ENCODE data around the gene DGKH.
A peak's percentile ranks its signal among the peaks of the same experiment; 100 is the strongest.

Gene DGKH

DNA sequence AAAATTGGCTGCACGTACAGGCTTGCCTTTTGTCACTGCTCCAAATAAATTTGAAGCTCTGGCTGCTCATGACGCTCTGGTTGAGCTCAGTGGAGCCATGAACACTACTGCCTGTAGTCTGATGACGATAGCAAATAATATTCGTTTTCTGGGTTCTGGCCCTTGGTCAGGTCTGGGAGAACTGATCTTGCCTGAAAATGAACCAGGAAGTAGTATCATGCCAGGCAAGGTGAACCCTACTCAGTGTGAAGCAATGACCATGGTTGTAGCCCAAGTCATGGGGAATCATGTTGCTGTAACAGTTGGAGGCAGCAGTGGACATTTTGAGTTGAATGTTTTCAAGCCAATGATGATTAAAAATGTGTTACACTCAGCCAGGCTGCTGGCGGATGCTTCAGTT, 207.4 kb downstream of the DGKH start:
- no peak for DNase-seq

DNA sequence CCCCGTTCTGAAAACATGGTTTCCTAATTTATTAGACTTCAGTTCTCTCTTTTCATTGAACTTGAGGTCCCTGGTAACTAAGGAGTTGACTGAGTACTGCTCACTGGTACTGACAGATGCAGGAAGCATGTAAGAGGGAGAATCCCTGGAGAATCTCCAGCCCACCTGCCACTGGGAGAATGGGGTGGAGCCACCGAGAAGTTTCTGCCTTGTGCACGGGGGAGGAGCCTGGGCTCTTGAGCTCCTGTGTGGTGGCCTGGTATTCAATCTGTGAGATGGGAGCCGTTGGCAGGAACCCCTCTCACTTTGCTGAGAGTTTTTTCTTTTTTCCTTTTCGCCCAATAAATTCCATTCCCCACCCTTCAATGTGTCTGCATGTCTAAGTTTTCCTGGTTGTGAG, 210.3 kb downstream of the DGKH start:
- DNase-seq = no peak

DNA sequence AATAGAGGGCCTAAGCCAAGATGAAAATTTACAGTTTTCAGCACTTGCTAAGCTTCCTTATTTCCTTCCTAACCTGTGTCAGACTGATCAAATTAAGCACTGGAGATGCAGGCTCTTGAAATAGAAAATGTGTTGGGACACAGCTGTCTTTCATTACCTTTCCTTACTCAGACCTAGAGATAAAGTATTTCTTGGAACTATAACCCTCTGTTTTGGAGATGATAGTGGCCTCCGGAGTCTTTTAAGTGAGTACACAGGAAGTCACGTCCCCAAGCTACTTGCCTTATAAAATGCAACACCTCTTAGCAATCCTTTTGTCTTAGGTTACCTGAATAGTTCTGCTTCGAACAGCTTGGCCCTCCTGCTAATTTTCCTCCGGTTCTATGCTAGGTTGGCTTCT, 211.1 kb downstream of the DGKH start:
- DNase-seq = no peak

DNA sequence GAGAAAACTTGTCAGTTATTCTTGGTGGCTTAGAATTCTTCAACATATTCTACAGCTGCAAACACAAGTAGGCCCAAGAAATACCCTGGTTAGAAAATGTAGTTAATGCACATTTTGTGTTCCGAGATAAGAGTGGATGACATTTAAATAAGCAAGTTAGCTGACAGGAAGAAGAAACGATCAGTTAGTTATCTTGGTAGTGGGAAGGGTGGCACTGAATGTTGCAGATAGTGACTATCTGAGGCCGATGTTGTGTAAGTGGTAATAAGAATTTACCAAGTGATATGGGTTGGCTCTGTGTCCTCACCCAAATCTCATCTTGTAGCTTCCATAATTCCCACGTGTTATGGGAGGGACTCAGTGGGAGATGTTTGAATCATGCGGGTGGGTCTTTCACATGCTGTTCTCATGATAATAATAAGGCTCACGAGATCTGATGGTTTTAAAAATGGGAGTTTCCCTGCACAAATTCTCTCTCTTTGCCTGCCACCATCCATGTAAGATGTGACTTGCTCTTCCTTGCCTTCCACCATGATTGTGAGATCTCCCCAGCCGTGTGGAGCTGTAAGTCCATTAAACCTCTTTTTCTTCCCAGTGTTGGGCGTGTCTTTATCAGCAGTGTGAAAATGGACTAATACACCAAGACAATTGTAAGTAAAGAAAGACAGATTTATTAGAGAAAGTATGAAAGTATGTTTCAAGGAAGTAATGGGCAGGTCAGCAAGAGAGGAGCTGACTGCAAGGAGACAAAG, 212.6 kb downstream of the DGKH start:
- no peak for DNase-seq

DNA sequence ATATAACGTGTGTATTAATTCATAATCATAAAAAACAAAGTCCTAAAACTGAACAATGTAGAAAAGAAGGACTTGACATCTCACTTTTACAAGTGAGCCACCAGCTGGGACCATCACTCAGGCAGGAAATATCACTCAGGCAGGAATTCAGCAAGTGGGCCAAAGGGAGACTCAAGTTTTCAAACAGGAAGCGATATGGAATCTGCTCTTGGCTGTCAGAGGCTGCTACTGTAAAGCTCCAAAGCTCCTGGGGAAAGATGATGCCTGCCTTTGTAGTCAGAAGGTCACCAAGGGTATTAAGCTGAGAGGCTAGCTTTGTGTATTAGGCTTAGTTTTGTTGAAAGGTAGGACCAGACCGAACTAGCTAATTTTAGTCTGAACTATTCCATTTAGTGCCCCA, 218.0 kb downstream of the DGKH start:
- no peak for DNase-seq

DNA sequence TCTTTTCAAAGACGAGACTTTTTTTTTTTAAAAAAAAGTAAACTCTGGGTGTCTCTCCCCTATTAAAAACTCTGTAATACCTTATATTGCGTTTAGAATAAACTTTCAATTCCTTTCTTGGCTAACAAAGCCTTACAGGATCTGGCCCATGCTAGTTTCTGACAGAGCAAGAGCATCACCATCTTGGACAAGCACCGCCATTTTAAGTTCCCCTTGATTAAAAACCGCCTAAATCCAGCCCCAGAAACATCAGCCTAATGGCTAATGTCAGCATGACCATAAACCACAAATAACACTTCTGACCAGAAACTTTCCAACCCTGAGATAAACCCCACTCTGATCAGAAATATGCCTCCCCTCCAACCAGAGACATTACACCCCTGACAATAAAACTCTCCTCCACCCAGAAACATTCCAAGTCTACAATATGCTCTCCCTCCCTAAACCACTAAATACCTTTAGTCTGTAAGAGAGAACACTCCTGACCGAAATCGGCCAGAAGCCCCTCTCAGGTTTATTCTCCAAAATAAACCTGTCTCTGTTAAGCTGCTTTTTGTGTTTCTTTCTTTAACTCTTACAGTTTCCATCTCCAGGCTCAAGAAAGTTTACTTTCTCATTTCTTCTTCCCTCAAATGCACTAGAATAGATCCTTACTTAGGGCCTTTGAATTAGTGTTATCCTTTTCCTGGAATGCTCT, 221.9 kb downstream of the DGKH start:
- DNase-seq = no peak

DNA sequence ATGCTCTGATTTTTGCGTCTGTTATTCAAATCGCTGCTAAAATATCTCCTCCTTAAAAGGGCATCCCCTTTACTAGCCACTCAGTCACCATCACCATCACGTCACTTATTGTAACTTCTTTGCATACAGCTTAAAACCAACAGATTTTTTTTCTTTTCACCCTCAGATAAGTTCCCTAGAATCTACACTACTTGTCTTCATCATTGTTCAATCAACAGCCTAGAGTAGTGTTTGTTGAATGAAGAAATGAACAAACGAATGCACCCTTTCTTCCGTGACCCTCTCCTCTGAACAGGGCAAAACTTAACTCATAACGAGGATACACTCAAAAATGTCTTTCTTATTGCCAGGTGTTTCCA, 222.4 kb downstream of the DGKH start:
- DNase-seq = no peak

DNA sequence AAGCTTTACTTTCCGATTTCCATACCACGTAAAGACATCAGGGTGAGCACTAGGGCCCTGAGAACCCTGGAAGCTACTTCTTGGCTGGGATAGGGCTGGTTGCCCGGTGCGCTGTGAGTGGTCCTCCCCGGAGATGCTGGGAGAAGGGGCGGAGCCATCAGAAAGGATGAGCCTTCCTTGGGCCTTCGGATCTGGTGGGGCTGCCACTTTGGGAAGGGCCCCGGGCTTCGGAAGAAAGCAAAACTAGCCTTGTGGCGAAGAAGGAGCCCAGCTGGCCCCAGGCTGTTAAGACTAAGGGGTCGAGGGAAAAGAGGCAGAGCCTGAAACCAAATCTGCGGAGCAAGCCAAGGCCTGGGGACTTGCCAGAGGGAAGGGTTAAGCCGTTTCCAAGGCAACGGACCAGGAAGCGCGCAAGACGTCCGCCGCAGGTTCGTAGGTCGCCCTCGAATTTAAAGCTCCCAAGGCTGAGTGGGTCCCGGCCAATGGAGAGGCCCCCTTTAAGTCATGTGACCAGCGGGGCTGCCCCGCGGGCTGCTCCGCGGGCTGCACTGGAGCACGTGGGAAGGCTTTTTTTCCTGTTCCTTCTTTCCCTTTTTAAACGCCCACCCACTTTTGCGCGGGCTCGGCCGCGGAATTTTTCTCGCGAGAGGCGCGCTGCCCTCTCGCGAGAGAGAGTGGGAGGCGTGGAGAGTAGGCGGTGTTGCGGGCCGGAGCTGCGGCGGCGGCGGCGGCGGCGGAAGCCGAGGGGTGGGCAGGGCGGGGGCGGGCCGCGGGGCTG, 223.1 kb downstream of the DGKH start:
- peak; percentile 85 to 96 for DNase-seq

DNA sequence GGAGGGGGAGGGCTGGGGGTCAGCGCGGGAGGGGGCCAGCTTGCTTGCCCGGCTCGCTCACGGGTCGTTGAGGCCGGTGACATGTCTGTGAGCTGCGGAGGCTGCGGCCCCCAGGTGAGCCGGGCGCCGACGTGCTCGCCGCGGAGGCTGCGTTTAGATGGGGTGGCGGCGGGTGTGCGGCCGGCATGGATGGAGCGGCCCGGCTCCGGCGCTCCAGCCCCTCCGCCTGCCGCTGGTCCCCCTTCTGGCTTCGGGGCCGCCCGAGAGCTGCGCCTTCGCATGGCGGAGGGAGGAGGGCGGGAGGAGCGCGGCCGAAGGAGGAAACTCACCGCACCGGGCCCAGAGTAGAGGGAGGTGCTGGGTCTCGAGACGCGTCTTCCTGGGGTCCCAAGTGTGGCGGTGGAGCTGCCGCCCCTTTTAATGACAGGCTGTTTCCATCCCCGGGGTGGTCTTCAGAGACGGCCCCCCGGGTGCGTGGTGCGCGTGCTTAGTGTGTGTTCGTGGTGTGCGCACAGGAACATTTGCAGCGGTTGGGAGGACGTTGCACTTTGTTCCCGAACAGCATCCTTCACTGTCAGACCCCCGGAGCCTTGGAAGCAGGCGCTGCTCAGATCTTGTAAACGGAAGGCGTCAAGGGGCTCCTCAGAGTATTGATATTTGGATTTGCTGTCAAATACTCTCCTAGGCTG, 223.8 kb downstream of the DGKH start, which contains the start of gene AKAP11:
Gene AKAP11 (plus strand): TSS at position 38 of the 689 bp plus-strand sequence. CDS start 14,197 bp downstream, outside the sequence.
- DNase-seq = peak; percentile 33 to 43

DNA sequence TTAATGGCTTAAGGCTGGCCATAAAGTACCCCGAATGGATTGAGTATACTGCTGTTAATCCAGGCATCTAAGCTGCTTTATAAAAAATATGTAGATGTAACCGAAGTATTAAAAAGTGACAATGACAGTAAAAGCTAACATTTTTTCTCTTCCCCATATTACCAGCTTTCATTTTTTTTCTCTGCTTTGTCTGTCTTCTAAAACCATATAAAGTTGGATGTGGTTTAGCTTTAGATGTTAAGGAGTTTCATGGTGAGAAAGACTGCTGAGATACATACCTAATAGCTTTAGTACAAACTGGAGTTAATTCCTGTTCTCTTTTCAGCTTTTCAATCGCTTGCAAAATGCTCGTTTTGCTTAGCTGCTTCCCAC, 224.3 kb downstream of the DGKH start:
- no peak for DNase-seq

DNA sequence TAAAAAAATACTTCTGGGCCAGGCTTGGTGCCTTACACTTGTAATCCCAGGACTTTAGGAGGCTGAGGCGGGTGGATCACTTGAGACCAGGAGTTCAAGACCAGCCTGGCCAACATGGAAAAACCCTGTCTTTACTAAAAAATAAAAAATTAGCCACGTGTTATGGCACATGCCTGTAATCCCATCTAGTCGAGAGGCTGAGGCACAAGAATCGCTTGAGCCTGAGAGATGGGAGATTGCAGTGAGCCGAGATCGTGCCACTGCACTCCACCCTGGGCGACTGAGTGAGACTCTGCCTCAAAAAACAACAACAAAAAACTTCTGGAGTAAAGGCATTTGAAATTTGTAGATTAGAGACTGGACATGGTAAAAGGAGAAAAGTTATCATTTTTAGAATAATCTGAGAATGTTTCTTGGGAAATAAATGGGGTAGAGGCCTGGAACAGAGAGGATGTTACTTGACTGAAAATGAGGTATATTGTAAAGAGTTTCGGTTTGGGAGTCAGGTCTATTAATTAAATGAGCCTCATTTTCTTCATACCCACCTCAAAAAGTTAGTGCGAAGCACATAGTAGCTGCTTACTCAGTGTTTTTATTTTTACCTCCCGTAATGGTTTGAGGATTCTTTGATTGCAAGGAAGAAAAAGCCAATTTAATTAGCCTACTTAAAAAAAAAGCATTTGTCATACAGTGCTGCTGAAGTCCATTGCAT, 226.1 kb downstream of the DGKH start:
- DNase-seq = no peak

DNA sequence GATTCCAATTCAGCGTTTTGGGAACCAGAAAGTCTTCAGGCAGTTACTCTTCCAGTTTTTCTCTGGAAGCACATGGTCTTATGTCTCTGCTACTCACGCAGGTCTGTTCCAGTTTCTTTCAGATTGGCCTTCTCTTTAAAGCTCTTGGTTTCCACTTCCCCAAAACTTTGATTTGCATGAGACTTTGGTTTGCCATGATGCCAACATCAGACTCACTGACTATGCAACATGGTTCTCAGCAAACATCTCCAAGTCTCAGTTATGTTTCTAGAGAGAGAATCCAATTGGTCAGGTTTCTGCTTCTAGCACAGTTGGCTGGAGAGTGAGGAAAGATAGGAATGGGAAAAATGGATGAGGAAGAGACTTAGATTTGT, 226.6 kb downstream of the DGKH start:
- DNase-seq = no peak

DNA sequence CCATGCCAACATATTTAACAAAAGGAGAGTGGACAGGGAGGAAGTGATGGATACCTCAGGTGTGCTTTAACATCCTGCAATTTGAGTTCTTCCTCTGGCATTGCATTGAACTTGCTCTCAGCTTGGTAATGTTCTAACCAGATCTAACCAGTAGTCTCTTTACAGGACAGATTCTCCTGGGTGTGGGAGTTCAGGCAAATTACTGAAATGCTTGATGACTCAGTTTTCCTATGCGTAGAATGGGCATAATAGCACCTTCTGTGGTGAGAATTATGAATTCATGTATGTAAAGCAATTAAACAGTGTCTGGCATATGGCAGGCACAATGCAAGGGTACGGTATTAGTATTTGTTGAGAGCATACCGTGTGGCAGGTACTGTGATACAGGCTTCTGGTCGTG, 227.1 kb downstream of the DGKH start:
- no peak for DNase-seq

DNA sequence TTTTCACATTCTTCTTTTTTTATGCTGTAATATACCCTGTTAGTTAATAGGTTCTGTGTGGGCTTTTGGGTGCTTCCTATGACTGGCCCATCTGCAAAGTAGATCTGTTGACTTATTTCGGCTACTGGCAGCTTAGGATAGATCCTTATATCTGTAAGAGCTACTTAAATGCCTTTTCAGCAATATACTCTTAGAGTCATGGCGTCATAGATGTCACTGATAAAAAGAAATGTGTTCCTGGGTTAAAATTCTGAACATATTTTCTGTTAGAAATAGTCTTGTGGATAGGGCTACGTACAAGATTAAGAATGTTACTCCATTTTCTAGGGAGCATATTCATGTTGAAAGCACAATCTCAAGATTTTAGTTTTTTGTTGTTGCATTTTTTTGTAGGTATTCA, 228.2 kb downstream of the DGKH start:
- DNase-seq = no peak

DNA sequence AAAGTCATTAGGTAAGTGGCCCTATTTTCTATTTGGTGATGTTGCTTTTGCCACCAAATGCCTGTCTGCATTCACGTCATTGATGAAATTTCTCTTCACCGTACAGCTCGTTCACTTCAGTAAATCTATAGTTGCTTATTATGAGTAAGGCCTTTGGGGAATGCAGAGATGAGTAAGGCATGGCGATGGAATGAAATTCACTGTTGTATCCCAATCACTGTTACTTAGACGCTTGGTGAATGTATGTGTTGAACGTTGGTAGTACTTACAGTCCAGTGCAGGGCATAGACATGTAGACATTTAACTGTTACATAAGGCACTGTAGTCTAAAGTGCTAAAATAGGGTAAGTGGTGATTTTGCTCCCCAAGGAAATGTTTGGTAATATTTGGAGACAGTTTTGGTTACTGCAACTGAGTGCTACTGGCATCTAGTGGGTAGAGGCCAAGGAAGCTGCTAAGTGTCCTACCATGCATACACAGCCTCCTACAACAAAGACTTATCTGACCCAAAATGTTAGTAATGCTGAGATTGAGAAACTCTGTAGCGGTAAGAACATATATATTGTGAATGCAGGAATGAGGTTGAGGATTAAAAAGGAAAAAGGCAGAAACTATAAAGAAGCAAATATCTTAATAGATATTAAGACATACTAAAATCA, 229.3 kb downstream of the DGKH start:
- no peak for DNase-seq

DNA sequence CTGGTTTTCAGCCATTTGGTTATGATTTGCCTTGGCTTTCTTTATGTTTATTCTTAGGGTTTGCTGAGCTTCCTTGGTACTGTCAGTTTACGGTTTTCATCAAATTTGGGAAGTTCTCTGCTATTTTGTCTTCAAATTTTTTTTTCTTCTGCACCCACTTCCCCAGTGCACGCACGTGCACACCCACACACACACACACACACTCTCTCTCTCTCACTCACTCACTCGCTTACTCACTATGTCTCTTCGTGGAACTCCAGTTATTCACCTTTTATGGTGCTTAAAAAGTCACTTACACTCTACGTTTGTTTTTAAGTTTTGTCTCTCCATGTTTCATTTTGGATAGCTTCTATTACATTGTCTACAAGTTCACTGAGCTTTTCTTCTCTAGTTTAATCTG, 230.6 kb downstream of the DGKH start:
- DNase-seq = peak in 1 of 2 experiments; percentile 27

DNA sequence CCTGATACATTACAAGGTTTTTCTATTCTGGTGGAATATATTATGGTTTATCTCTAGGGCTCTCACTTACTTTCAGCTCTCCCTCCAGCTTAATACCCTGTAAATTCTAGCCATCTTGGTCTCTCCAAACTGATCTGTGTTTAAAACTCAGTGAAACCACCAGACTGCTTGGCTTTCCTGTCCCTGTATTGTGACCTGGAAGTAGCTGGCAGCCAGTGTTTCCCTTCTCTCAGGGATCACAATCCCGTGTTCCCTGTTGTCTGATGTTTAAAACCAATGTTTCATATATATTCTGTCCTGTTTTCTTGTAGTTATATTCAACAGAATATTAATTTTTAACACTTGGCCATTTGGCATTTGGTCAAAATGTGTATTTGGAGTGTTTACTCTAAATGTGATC, 231.5 kb downstream of the DGKH start:
- DNase-seq = no peak

DNA sequence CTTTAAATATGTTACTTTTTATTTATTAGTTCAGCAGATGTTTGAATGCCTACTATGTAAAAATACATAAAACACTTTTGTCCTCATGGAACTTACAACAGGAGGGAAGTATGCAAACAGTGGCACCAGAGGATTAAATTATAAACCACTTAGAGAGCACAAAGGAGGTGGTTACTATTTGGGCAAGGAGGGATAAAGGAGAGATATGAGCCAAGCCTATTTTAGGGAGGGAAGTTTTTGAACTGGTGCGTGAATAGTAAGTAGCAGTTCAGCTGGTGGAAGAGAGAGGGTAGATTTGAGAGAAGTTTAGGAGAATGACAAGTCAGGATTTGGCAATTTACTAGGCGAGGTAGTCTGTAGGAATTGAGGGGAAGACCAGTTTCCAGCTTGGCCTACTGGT, 232.1 kb downstream of the DGKH start:
- DNase-seq = no peak

DNA sequence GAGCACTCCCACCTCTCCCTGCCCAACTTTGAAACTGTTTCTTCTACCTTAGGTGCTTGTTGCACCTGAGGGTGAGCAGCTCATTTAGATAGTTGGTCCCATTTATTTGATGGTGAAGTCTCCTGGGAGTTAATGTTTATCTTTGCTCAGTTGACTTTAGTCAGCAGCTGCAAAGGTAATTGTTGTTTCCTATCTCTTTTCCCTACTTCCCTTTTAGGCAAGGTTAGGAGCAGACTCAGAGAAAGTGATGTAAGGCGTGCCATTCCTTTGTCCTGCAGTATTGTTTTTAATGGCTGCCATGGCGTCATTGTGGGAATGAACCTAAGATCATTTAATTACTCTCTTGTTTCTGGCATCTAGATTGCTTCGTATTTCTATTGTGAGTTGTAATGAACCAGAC, 235.1 kb downstream of the DGKH start:
- DNase-seq = no peak

DNA sequence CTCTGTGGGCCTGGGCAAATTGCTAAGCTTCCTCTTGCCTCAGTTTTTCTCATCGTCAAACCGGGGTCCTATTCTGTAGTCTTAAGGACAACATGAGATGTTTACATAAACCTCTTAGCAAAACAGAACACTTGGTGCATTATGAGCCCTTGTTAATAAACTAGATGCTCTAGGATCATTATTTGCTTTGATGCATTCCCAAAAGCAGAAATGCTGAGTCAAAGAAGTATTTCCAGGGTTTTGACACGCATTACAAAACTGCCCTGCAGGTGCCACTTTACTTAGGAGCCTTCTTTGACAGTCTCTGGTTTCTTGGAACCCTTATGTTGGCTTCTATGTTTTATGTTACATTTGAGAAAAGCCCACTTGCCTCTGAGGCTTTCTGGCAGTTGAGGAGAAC, 235.6 kb downstream of the DGKH start:
- DNase-seq = no peak

Data from stimulated activated CD4-positive, alpha-beta T cell treated with anti-CD3 and anti-CD28 coated beads, Interleukin-4, amount 100 ng/mL, for 4 hours (primary cell).